ENCODE data around the gene RNF115. TPM values are rescaled to one million over a fixed set of nuclear protein-coding genes. Genes with fewer than 3 reads are reported as not detected.

The RNF115 gene
- total RNA-seq, 3 donors from 2014 or later = 24.3 to 28.2 (median 26.1) TPM

GRCh38 chr1:145711213-145711651, 112.7 kb downstream of the RNF115 start:
- intact Hi-C loops (cut with DNase I; ENCODE audit: low total_unique reads) = no loop called here
- Histone ChIP-seq H3K4me1 (no peaks in the 10 kb centered on the region), H3K36me3 (no peaks in the 10 kb centered on the region), H3K27me3 (no peaks in the 10 kb centered on the region), H3K9me3 (no peaks in the 10 kb centered on the region), H3K4me3 (no peak overlapping the region), H3K27ac (no peak overlapping the region)
- DNase-seq (ENCODE audit: low spot score in 2 of 2) = no peak
- TF ChIP-seq, protein P1, sequence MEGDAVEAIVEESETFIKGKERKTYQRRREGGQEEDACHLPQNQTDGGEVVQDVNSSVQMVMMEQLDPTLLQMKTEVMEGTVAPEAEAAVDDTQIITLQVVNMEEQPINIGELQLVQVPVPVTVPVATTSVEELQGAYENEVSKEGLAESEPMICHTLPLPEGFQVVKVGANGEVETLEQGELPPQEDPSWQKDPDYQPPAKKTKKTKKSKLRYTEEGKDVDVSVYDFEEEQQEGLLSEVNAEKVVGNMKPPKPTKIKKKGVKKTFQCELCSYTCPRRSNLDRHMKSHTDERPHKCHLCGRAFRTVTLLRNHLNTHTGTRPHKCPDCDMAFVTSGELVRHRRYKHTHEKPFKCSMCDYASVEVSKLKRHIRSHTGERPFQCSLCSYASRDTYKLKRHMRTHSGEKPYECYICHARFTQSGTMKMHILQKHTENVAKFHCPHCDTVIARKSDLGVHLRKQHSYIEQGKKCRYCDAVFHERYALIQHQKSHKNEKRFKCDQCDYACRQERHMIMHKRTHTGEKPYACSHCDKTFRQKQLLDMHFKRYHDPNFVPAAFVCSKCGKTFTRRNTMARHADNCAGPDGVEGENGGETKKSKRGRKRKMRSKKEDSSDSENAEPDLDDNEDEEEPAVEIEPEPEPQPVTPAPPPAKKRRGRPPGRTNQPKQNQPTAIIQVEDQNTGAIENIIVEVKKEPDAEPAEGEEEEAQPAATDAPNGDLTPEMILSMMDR (IDR thresholded peaks at IDR 0.05) = no peak
- TF ChIP-seq POLR2AphosphoS5 (IDR thresholded peaks at IDR 0.05) = no peak
- TF ChIP-seq POLR2A (IDR thresholded peaks at IDR 0.05) = no peak

DNA sequence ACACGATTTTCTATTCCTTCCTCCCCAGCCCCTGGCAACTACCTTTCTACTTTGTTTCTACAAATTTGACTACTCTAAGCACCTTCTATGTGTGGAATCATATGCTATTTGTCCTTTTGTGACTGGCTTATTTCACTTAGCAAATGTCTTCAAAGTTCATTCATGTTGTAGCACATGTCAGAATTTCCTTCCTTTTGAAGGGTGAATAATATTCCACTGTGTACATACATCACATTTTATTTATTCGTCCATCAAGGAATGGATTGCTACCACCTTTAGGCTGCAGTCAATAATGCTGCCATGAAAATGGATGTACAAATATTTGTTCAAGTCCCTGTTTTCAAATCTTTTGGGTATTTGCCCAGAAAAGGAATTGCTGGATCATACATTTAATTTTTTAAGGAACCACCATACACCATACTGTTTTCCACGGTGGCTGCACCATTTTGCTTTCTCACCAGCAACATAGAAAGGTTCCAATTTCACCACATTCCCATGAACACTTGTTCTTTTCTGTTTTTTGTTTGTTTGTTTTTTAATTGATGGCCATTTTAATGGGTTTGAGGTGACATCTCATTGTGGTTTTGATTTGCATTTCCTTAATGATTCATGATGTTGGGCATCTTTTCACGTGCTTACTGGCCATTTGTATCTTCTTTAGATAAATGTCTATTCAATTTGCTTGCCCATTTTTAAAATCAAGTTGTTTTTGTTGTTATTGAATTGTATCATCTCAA, 113.4 kb downstream of the RNF115 start:
- Histone ChIP-seq H3K4me3 (no peak overlapping the region), H3K9me3 (no peaks in the 10 kb centered on the region), H3K27ac (no peak overlapping the region), H3K4me1 (no peaks in the 10 kb centered on the region), H3K27me3 (no peaks in the 10 kb centered on the region), H3K36me3 (no peaks in the 10 kb centered on the region)
- no peak for DNase-seq (ENCODE audit: low spot score in 2 of 2)
- intact Hi-C loops (cut with DNase I; ENCODE audit: low total_unique reads) = no loop called here
- TF ChIP-seq POLR2A (IDR thresholded peaks at IDR 0.05) (no peak), POLR2AphosphoS5 (IDR thresholded peaks at IDR 0.05) (no peak)
- TF ChIP-seq, protein P1 (IDR thresholded peaks at IDR 0.05) = no peak

GRCh38 chr1:145708063-145708462, 115.8 kb downstream of the RNF115 start:
- DNase-seq (ENCODE audit: low spot score in 2 of 2) = no peak
- Histone ChIP-seq H3K4me1 (no peaks in the 10 kb centered on the region), H3K27ac (peak overlapping the region in 1 of 2 donors; percentile 13), H3K4me3 (no peak overlapping the region), H3K9me3 (no peaks in the 10 kb centered on the region), H3K27me3 (no peaks in the 10 kb centered on the region), H3K36me3 (no peaks in the 10 kb centered on the region)
- intact Hi-C loops (cut with DNase I; ENCODE audit: low total_unique reads) = no loop called here
- TF ChIP-seq, protein P1 (IDR thresholded peaks at IDR 0.05) = no peak
- TF ChIP-seq POLR2A (IDR thresholded peaks at IDR 0.05) (no peak), POLR2AphosphoS5 (IDR thresholded peaks at IDR 0.05) (no peak)

GRCh38 chr1:145707183-145707867, 116.6 kb downstream of the RNF115 start, which contains the start of gene PDZK1:
PDZK1 (minus strand) TSS chr1:145707368; CDS start chr1:145688021, 19,347 bp downstream.
- intact Hi-C loops (cut with DNase I; ENCODE audit: low total_unique reads) = no loop called here
- Histone ChIP-seq H3K27ac (peak within 1 kb of the TSS in 1 of 2 donors; percentile 20), H3K36me3 (no peaks in the 10 kb centered on the region), H3K27me3 (no peaks in the 10 kb centered on the region), H3K4me3 (peak within 1 kb of the TSS in 1 of 3 donors; percentile 1), H3K9me3 (no peaks in the 10 kb centered on the region), H3K4me1 (no peaks in the 10 kb centered on the region)
- DNase-seq (ENCODE audit: low spot score in 2 of 2) = no peak
- TF ChIP-seq, protein P1 (IDR thresholded peaks at IDR 0.05) = no peak
- TF ChIP-seq POLR2AphosphoS5 (IDR thresholded peaks at IDR 0.05) (no peak), POLR2A (IDR thresholded peaks at IDR 0.05) (no peak)
